ENCODE measurements around the gene NDST3.

The NDST3 gene

DNA sequence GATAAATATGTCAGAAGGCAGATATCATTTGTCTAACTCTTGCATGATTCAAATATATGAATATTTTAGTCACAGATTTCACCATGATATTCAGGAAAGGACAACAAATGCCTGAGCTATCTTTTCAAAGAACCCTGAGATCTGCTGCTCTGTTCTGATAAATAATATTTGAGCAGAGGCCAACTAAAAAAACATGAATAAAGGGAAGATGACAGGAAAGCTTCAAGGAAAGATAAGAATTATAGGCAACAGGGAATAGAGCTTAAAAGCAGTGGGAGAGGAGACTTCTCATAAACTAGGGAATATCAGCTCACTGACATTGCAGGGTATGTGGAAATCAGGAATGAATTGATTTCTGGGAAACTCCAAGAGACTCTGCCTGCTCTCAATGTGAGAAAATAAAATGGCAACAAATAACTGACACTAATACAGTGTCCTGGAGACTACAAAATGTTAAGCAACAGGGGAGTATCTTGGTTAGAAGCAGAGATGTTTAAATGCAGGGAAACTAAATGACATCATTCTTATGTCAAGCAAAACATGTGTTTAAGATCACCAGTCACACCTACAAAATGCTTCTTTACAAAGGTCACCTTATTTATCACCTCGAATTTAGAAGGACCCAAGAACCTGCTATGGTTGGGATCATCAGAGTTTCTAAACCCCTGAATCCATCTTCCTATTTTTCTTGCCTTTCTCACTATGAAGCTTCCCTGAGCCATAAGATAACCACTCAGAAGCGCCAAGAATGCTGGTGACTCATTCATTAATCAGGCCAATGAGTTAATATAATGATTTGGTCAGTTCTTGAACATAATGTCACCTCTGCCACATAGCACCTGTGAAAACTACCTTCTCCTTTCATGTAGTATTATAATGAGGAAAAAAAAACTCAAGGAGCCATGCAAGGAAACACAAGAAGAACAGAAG, 78.1 kb downstream of the NDST3 start:
- no peaks in the 10 kb centered on the region for H3K27me3 ChIP-seq (ENCODE audit: insufficient read depth, low read length, poor library complexity)
- DNase-seq (no peak), ATAC-seq (ENCODE audit: insufficient read depth, low read depth) (peak; percentile 7; the same call in 1 of the 3 replicates)
- peak overlapping the region; percentile 25; the same call in 1 of the 2 replicates for H3K4me2 ChIP-seq (ENCODE audit: insufficient read depth, low read length)
- TF ChIP-seq, protein P1, sequence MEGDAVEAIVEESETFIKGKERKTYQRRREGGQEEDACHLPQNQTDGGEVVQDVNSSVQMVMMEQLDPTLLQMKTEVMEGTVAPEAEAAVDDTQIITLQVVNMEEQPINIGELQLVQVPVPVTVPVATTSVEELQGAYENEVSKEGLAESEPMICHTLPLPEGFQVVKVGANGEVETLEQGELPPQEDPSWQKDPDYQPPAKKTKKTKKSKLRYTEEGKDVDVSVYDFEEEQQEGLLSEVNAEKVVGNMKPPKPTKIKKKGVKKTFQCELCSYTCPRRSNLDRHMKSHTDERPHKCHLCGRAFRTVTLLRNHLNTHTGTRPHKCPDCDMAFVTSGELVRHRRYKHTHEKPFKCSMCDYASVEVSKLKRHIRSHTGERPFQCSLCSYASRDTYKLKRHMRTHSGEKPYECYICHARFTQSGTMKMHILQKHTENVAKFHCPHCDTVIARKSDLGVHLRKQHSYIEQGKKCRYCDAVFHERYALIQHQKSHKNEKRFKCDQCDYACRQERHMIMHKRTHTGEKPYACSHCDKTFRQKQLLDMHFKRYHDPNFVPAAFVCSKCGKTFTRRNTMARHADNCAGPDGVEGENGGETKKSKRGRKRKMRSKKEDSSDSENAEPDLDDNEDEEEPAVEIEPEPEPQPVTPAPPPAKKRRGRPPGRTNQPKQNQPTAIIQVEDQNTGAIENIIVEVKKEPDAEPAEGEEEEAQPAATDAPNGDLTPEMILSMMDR (IDR thresholded peaks at IDR 0.05; ENCODE audit: borderline replicate concordance, extremely low read depth, low read length, poor library complexity, severe bottlenecking): no peak
- TF ChIP-seq EZH2 (IDR thresholded peaks at IDR 0.05; ENCODE audit: borderline replicate concordance, low read depth, low read length, severe bottlenecking): no peak
- H3K4me3 ChIP-seq (ENCODE audit: low read depth in 1 of 2, low read length in 2 of 2): no peak overlapping the region
- H3K36me3 ChIP-seq (ENCODE audit: insufficient read depth, low read length): peaks cover 78% of the 10 kb centered on the region
- H3K9me3 ChIP-seq (ENCODE audit: insufficient read depth, low read length, severe bottlenecking): no peaks in the 10 kb centered on the region
- no peak overlapping the region for H2AFZ ChIP-seq (ENCODE audit: low read depth, low read length)
- peaks cover 7% of the 10 kb centered on the region; the same call in 1 of the 2 replicates for H3K79me2 ChIP-seq (ENCODE audit: insufficient read depth, low read length)
- H3K4me1 ChIP-seq (ENCODE audit: insufficient read depth, low read length): peaks cover 15% of the 10 kb centered on the region
- peak overlapping the region; percentile 21 for H3K27ac ChIP-seq (ENCODE audit: low read length)
- H4K20me1 ChIP-seq (ENCODE audit: insufficient read depth, low read length): no peaks in the 10 kb centered on the region
- no peak overlapping the region for H3K9ac ChIP-seq (ENCODE audit: low read depth, low read length)

DNA sequence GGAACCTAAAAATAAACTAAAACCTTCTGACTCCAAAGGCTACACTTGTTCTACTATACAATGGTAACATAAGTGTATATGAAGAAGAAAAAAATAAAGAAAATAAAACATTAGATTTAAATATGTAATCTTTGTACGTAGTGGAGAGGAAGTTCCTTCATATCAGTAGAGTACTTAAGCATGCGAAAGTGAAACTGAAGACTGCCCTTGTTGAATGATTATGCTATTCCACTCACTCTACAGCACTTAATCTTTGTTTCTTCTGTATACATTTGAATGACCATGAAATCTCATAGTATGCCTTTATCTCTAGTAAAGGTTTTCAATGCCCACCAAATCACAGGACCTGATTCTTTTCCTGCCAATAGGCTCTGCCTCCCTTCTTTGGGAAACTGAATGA, 78.9 kb downstream of the NDST3 start:
- no peak overlapping the region for H3K4me3 ChIP-seq (ENCODE audit: low read depth in 1 of 2, low read length in 2 of 2)
- no peak for TF ChIP-seq EZH2 (IDR thresholded peaks at IDR 0.05; ENCODE audit: borderline replicate concordance, low read depth, low read length, severe bottlenecking)
- peak overlapping the region; percentile 59 for H3K27ac ChIP-seq (ENCODE audit: low read length)
- H3K27me3 ChIP-seq (ENCODE audit: insufficient read depth, low read length, poor library complexity): no peaks in the 10 kb centered on the region
- no peaks in the 10 kb centered on the region for H3K9me3 ChIP-seq (ENCODE audit: insufficient read depth, low read length, severe bottlenecking)
- DNase-seq (no peak), ATAC-seq (ENCODE audit: insufficient read depth, low read depth) (peak; percentile 91)
- peak overlapping the region; percentile 25; the same call in 1 of the 2 replicates for H3K4me2 ChIP-seq (ENCODE audit: insufficient read depth, low read length)
- peaks cover 15% of the 10 kb centered on the region for H3K4me1 ChIP-seq (ENCODE audit: insufficient read depth, low read length)
- H3K36me3 ChIP-seq (ENCODE audit: insufficient read depth, low read length): peaks cover 80% of the 10 kb centered on the region
- H3K79me2 ChIP-seq (ENCODE audit: insufficient read depth, low read length): peaks cover 7% of the 10 kb centered on the region; the same call in 1 of the 2 replicates
- H4K20me1 ChIP-seq (ENCODE audit: insufficient read depth, low read length): no peaks in the 10 kb centered on the region
- H2AFZ ChIP-seq (ENCODE audit: low read depth, low read length): no peak overlapping the region
- H3K9ac ChIP-seq (ENCODE audit: low read depth, low read length): no peak overlapping the region; the same call in 1 of the 2 replicates

DNA sequence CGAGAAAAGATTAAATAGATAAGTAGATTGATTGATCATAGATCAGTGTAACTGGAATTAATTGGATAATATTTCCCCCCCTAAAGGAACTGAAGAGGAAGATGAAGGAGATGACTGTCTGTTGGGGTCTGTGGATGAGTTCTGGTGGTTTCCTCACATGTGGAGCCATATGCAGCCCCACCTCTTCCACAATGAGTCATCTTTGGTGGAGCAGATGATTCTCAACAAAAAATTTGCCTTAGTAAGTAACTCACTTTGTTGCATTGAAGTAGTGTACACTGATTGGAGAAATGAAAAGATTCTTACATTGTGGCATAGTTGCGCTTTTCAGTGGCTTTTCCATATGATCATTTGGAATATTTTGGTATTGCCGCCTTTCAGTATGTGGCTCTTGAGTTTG, 80.4 kb downstream of the NDST3 start:
- Histone ChIP-seq H4K20me1 (ENCODE audit: insufficient read depth, low read length) (no peaks in the 10 kb centered on the region), H3K4me2 (ENCODE audit: insufficient read depth, low read length) (no peak overlapping the region), H3K36me3 (ENCODE audit: insufficient read depth, low read length) (peaks cover 79% of the 10 kb centered on the region), H3K9me3 (ENCODE audit: insufficient read depth, low read length, severe bottlenecking) (no peaks in the 10 kb centered on the region), H3K27me3 (ENCODE audit: insufficient read depth, low read length, poor library complexity) (no peaks in the 10 kb centered on the region), H3K79me2 (ENCODE audit: insufficient read depth, low read length) (peaks cover 4% of the 10 kb centered on the region; the same call in 1 of the 2 replicates), H3K4me1 (ENCODE audit: insufficient read depth, low read length) (peaks cover 15% of the 10 kb centered on the region), H2AFZ (ENCODE audit: low read depth, low read length) (no peak overlapping the region), H3K27ac (ENCODE audit: low read length) (no peak overlapping the region), H3K9ac (ENCODE audit: low read depth, low read length) (no peak overlapping the region), H3K4me3 (ENCODE audit: low read depth in 1 of 2, low read length in 2 of 2) (no peak overlapping the region)
- ATAC-seq (ENCODE audit: insufficient read depth, low read depth) (0 out of 3 replicates have a peak, but pooled peaks have one; percentile 36), DNase-seq (no peak)
- TF ChIP-seq, protein P1 (IDR thresholded peaks at IDR 0.05; ENCODE audit: borderline replicate concordance, extremely low read depth, low read length, poor library complexity, severe bottlenecking): no peak
- no peak for TF ChIP-seq EZH2 (IDR thresholded peaks at IDR 0.05; ENCODE audit: borderline replicate concordance, low read depth, low read length, severe bottlenecking)

Data from DND-41 (cell line).